ENCODE measurements around the gene POC1A. TPM values are rescaled to one million over a fixed set of nuclear protein-coding genes. Genes with fewer than 3 reads are reported as not detected.

Gene POC1A
- total RNA-seq, 1 experiment from 2014 or later = 29.0 TPM

GRCh38 chr3:52069855-52070254 lies 84.4 kb downstream of the POC1A start:
- no CpG with 5 or more reads among the region's 4 CpGs for WGBS (ENCODE audit: extremely low coverage, insufficient read length, low lambda C conversion rate)
- H3K4me3 Mint-ChIP-seq = no peak overlapping the region

More at GRCh38 chr3:52069855-52070254, 84.4 kb downstream of the POC1A start:
- Histone ChIP-seq H4K91ac (ENCODE audit: insufficient read length, low read depth, low read length) (no peak overlapping the region), H3K4ac (ENCODE audit: low read depth, low read length) (no peak overlapping the region), H3K56ac (ENCODE audit: insufficient read length, low read depth, low read length) (no peak overlapping the region), H4K5ac (ENCODE audit: insufficient read length, low read depth, low read length) (no peak overlapping the region), H2BK12ac (ENCODE audit: insufficient read length, low read depth, low read length) (no peak overlapping the region), H2BK5ac (ENCODE audit: insufficient read length, low read length) (no peak overlapping the region), H3K14ac (ENCODE audit: insufficient read depth, low read length) (no peak overlapping the region), H2BK120ac (ENCODE audit: low read depth, low read length, poor library complexity, severe bottlenecking) (no peak overlapping the region), H3K4me2 (ENCODE audit: insufficient read depth, insufficient read length, low read length) (no peak overlapping the region), H3K79me1 (ENCODE audit: insufficient read depth, low read depth, low read length, poor library complexity, severe bottlenecking) (no peaks in the 10 kb centered on the region), H2AFZ (ENCODE audit: low read length) (no peak overlapping the region), H3K27ac (ENCODE audit: insufficient read length, low read depth, low read length) (no peak overlapping the region), H3K23ac (ENCODE audit: insufficient read length, low read depth, low read length) (no peak overlapping the region), H3K4me1 (ENCODE audit: insufficient read depth, low read length) (no peaks in the 10 kb centered on the region), H2BK15ac (ENCODE audit: low read depth, low read length) (no peak overlapping the region), H2BK20ac (ENCODE audit: low read depth, low read length, poor library complexity, severe bottlenecking) (no peak overlapping the region), H4K20me1 (ENCODE audit: control insufficient read depth, insufficient read depth, insufficient read length) (no peaks in the 10 kb centered on the region), H3K9ac (ENCODE audit: extremely low read depth, insufficient read length, low read length) (no peak overlapping the region), H3T11ph (ENCODE audit: low read length) (no peak overlapping the region), H3K23me2 (ENCODE audit: insufficient read length, low read depth, low read length, poor library complexity, severe bottlenecking) (no peaks in the 10 kb centered on the region), H3K27me3 (ENCODE audit: insufficient read depth, low read length) (no peaks in the 10 kb centered on the region), H3K9me3 (ENCODE audit: control insufficient read depth, low read depth, low read length) (no peaks in the 10 kb centered on the region), H3K79me2 (ENCODE audit: insufficient read depth, low read length) (no peaks in the 10 kb centered on the region), H3K18ac (ENCODE audit: insufficient read length, low read depth, low read length) (no peak overlapping the region), H2AK5ac (ENCODE audit: insufficient read length, low read length) (no peak overlapping the region), H4K8ac (replicated peaks; ENCODE audit: insufficient read length, low read depth, low read length) (no peak overlapping the region)
- no peaks in the 10 kb centered on the region for H3K9me3 Mint-ChIP-seq
- no peak for TF ChIP-seq CTCF (conservative IDR thresholded peaks at IDR 0.05)
- H3K27ac Mint-ChIP-seq = 0 out of 7 replicates have a peak overlapping the region, but pooled peaks of 1 of the 3 experiments have one; percentile 56
- H3K27me3 Mint-ChIP-seq (ENCODE audit: low read depth) = peaks cover 3% of the 10 kb centered on the region
- peaks cover 2 to 5% of the 10 kb centered on the region in 2 experiments; a peak in 1 of 4 replicates for H3K4me1 Mint-ChIP-seq
- DNase-seq = no peak
- H3K36me3 Mint-ChIP-seq (ENCODE audit: insufficient read depth in 1 of 3, low read depth in 3 of 3) = peaks cover 0 to 14% (median 12%) of the 10 kb centered on the region in 3 experiments; a peak in 5 of 7 replicates

Measured in H9 (cell line).